HG03520 (cell line): ENCODE results near the gene TPRG1L.

ENCODE experiments used
- ATAC-seq: cut with Tn5 transposase; IDR thresholded peaks from one replicate; pipeline ENCODE4 v1.9.1; 2021; ENCODE audit warnings: mild to moderate bottlenecking, moderate library complexity; ENCODE audit not compliant: unreplicated experiment

Gene TPRG1L

GRCh38 chr1:3641816-3642215 is 17.0 kb downstream of the TPRG1L start:
- no peak for ATAC-seq

DNA sequence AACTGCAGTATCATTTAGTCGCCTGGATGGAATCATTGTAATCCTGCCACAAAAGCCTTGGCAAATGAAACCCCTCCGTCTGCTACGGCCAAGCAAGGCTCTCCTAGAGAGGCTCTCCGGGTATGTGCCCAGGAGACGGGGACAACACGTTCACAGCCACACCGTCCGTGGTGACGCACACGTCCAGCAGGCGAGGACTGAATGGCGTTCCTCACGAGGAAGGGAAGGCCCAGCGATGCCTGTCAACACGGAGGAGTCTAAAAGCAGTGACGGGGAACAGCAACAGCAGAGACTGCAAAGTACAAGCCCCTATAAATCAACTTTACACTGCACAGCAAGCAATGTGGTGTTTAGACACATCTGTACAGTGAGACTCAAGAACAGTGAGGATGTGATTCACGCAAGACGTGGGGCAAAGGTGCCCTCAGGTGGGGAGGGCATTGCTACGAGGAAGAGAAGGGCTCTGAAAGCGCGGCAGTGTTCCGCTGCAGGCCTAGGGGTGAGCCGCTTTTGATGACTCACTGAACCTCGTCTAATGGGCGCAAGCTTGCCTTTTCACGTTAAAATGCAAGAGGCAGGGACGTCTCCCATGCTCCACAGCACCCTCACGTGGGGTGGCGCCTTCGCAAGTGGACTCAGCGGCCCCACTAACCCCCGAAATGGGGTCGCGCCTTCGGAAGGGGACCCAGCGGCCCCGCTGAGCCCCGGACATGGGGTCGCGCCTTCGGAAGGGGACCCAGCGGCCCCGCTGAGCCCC is 18.3 kb downstream of the TPRG1L start:
- no peak for ATAC-seq

DNA sequence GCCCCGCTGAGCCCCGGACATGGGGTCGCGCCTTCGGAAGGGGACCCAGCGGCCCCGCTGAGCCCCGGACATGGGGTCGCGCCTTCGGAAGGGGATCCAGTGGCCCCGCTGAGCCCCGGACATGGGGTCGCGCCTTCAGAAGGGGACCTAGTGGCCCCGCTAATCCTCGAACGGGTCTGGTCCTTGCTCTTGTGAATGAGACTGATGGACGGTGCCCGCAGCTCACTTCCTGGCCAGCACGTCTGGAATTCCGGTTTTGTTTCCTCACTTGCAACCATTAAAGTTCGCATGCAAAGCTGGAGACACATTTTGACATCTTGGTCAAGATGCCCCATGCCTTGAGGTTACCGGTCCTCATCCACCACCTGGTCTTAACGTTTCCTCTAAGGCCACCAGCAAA is 19.5 kb downstream of the TPRG1L start:
- no peak for ATAC-seq

GRCh38 chr1:3645247-3645646 is 20.4 kb downstream of the TPRG1L start:
- ATAC-seq: no peak

DNA sequence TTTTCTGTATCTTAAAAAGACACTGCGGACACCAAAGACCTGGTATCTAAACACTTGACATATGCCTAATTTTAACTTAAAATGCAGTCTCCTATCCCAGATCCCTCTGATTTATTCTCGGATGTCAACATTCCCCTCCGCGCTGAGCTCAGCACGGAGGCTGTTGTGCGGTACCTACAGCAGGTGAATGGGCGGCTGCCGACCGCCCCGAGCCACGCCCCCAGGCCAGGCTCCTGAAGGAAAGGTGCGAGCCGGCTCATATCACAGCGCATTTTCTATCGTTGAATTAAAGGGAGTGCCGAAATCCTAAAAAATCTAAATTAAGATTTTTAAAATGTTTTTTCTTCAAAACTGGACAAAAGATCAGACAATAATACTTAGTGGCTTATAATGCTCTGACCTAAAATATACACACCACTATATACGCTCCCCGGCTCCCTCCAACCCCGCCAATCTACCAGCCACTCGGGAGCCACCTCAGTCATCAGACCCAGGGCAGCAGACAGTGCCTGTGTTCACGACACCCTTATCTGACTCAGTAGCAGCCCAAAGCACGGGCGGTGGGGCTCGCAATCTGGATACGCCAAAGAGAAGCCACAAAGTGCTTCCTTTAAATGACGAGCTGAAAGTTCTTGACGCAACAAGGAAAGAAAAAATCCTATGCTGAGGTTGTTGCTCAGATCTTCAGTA is 21.0 kb downstream of the TPRG1L start:
- no peak for ATAC-seq

DNA sequence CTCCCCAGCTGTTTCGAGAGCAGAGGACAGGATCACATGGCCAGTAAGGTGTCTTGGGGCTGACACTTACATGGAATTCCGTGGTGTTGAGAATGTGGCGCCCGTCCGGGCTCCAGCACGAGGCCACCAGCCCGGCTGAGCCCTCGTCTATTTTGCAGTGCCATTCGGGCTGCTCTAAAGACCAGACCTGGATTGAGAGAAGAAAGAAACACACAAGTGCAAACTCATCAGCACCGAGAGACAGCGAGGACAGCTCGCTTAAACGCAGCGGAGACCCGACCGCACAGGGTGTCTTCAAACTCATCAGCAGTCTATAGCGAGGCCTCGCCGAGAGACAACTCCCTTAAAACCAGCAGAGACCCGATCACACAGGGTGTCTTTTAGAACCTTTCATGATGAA is 21.8 kb downstream of the TPRG1L start:
- no peak for ATAC-seq

- peak; percentile 91 for ATAC-seq
These were observed 24.8 kb downstream of the TPRG1L start, which contains the start of gene WRAP73 for GRCh38 chr1:3649342-3650247. Gene WRAP73, minus strand, starts transcription at chr1:3650103. Its CDS starts 104 bp downstream, at chr1:3649999.

GRCh38 chr1:3650248-3651025 is 25.6 kb downstream of the TPRG1L start:
- ATAC-seq: no peak

DNA sequence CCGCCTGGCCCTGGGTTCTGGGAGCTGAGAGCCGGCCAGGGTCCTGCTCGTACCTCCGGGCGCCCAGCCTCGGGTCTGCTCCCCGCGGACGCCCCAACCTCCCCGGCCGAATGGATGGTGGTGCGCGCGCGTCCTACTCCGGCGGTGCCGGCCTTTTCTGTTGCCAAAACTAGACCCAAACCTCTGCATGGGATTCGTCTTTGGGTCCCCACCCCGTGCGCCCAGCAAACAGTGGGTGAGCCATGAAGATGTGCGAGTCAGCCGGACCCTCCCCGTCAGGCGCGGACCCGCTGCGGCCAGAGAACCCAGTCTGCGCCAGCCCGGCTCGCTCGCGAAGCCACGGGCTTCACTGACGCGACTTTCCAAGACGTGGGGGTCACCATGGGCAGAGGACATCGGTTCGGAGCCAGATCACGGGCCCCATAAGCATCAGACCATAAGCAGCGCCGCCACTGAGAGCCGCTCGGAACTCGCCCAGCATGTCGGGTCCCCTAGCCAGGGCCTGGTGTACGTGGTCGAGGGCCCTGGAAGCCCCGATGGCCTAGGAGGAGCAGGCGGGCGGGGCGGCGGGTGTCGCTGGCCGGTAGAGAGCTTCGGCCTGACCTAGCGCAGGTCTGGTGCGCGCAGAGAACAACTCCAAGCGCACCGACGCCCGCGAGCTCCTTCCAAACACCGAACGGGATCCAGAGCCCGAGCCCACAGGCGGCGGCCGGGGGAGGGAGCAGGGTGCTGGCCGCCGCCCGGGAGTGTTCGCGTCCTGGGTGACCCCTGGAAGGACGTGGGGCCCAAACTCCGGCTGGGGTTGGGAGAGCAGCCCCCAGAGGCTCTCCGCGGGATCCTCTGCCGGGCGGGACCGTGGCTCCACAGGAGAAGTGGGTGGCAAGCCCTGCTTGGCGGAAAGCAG is 26.5 kb downstream of the TPRG1L start:
- no peak for ATAC-seq

- ATAC-seq: no peak
These were observed 27.2 kb downstream of the TPRG1L start, which contains the start of gene TP73 for GRCh38 chr1:3651930-3652547. Gene TP73, plus strand, starts transcription at chr1:3652516. Its CDS starts 29,850 bp downstream, at chr1:3682366.

- no peak for ATAC-seq
These were observed 27.9 kb downstream of the TPRG1L start for GRCh38 chr1:3652548-3653285.

- no peak for ATAC-seq
These were observed 28.4 kb downstream of the TPRG1L start for GRCh38 chr1:3653286-3653618.

- no peak for ATAC-seq
These were observed 29.9 kb downstream of the TPRG1L start for GRCh38 chr1:3654549-3655281.

- ATAC-seq: peak; percentile 65
These were observed 31.8 kb downstream of the TPRG1L start for GRCh38 chr1:3656450-3657095.

- no peak for ATAC-seq
These were observed 32.3 kb downstream of the TPRG1L start for GRCh38 chr1:3657096-3657475.

GRCh38 chr1:3657578-3658230 is 32.9 kb downstream of the TPRG1L start:
- no peak for ATAC-seq

GRCh38 chr1:3658231-3658615 is 33.4 kb downstream of the TPRG1L start:
- ATAC-seq: no peak
